Mesendoderm (in vitro differentiated cells): ENCODE measurements around the gene ANKS1A.
"Not testable (repeated sequence)": the region's sequence is repeated elsewhere in the genome, so short reads cannot be mapped to it uniquely, and the experiment has no call there.

ENCODE experiments used
- DNase-seq: peaks from one replicate; pipeline ENCODE4 v3.0.0; 2013
- H2AK5ac ChIP-seq: 2 replicates; pipeline ENCODE4 v1.6.1; 2013; ENCODE audit warnings: low read length, inconsistent platforms
- H2BK120ac ChIP-seq: 2 replicates; pipeline ENCODE4 v1.6.1; 2013; ENCODE audit warnings: low read depth, mild to moderate bottlenecking, low read length, moderate library complexity, mixed read lengths
- H2BK15ac ChIP-seq: replicated peaks from 2 replicates; pipeline ENCODE4 v1.6.1; 2013; ENCODE audit warnings: low read depth, mild to moderate bottlenecking, moderate library complexity
- H2BK5ac ChIP-seq: 2 replicates; pipeline ENCODE4 v1.6.1; 2013; ENCODE audit warnings: low read length, inconsistent platforms
- H3K18ac ChIP-seq: 2 replicates; pipeline ENCODE4 v1.6.1; 2013; ENCODE audit warnings: mild to moderate bottlenecking, low read length, mixed read lengths
- H3K23ac ChIP-seq: one replicate; pipeline ENCODE4 v1.6.1; 2013; ENCODE audit warnings: low read length
- H3K27ac ChIP-seq: 2 replicates; pipeline ENCODE4 v1.5.1; 2013; ENCODE audit warnings: low read depth, mild to moderate bottlenecking, inconsistent platforms, low read length, moderate library complexity
- H3K27me3 ChIP-seq: 2 replicates; pipeline ENCODE4 v1.6.1; 2013; ENCODE audit warnings: low read length, control low read depth, mild to moderate bottlenecking, inconsistent platforms; ENCODE audit not compliant: insufficient read depth, poor library complexity
- H3K36me3 ChIP-seq: 2 replicates; pipeline ENCODE4 v1.6.1; 2013; ENCODE audit warnings: low read length, inconsistent platforms; ENCODE audit not compliant: control insufficient read depth, insufficient read depth
- H3K4ac ChIP-seq: one replicate; pipeline ENCODE4 v1.6.1; 2013; ENCODE audit warnings: low read depth, mild to moderate bottlenecking, low read length, moderate library complexity
- H3K4me1 ChIP-seq: 2 replicates; pipeline ENCODE4 v1.6.1; 2013; ENCODE audit warnings: low read depth, low read length, inconsistent platforms; ENCODE audit not compliant: control insufficient read depth
- H3K4me2 ChIP-seq: 2 replicates; pipeline ENCODE4 v1.6.1; 2013; ENCODE audit warnings: low read length
- H3K4me3 ChIP-seq: 2 replicates; pipeline ENCODE4 v1.5.1; 2013; ENCODE audit warnings: mild to moderate bottlenecking, low read length
- H3K56ac ChIP-seq: one replicate; pipeline ENCODE4 v1.6.1; 2013; ENCODE audit warnings: low read length
- H3K79me1 ChIP-seq: 2 replicates; pipeline ENCODE4 v1.6.1; 2013; ENCODE audit warnings: low read length, inconsistent platforms
- H3K79me2 ChIP-seq: 2 replicates; pipeline ENCODE4 v1.6.1; 2013; ENCODE audit warnings: mild to moderate bottlenecking, low read length; ENCODE audit not compliant: control insufficient read depth, insufficient read depth
- H3K9ac ChIP-seq: 2 replicates; pipeline ENCODE4 v1.6.1; 2013; ENCODE audit warnings: low read length, inconsistent platforms
- H4K5ac ChIP-seq: one replicate; pipeline ENCODE4 v1.6.1; 2013; ENCODE audit warnings: low read length
- H4K8ac ChIP-seq: one replicate; pipeline ENCODE4 v1.6.1; 2013; ENCODE audit warnings: low read depth, mild to moderate bottlenecking, control low read depth, low read length, moderate library complexity
- WGBS: extraction: QIAGEN DNeasy Blood & Tissue Kit; methylation state at CpG from one replicate; pipeline ENCODE4 v1.1.7; 2013; ENCODE audit warnings: low lambda C conversion rate, missing lambda C conversion rate; ENCODE audit not compliant: insufficient coverage; ENCODE audit errors: extremely low coverage; 5-methylcytosine and 5-hydroxymethylcytosine counted together

The ANKS1A gene

DNA sequence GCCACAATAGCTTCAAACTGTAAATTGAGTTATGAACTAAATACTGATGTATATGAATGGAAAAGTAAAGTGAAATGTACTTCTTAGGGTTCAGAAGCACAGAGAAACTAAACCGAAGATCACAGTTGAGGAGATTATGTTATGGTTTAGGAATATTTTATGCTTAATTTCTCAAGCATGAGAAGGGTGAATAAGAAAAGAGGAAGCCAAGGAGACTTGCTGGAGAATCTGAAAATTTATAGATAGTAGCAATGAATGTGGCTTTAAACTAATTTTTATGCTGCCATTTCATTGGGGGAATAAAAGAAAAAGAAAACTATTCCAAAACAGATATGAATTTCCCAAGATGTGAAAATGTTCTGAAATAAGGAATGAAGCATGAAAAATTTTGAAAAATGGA, 5.6 kb downstream of the ANKS1A start:
- Histone ChIP-seq H3K36me3 (no peaks in the 10 kb centered on the region), H3K4me3 (no peak overlapping the region), H4K5ac (no peak overlapping the region), H2BK120ac (no peak overlapping the region), H3K56ac (no peak overlapping the region), H3K9ac (no peak overlapping the region), H2BK15ac (no peak overlapping the region), H3K27ac (no peak overlapping the region), H3K23ac (no peak overlapping the region), H3K18ac (no peak overlapping the region), H2AK5ac (no peak overlapping the region), H3K4ac (no peak overlapping the region), H2BK5ac (no peak overlapping the region), H3K79me1 (peaks cover 19% of the 10 kb centered on the region), H3K4me2 (no peak overlapping the region), H3K27me3 (no peaks in the 10 kb centered on the region), H3K4me1 (peaks cover 2% of the 10 kb centered on the region), H4K8ac (no peak overlapping the region), H3K79me2 (peaks cover 23% of the 10 kb centered on the region)
- no peak for DNase-seq
- WGBS: no CpG with 5 or more reads among the region's 1 CpG

DNA sequence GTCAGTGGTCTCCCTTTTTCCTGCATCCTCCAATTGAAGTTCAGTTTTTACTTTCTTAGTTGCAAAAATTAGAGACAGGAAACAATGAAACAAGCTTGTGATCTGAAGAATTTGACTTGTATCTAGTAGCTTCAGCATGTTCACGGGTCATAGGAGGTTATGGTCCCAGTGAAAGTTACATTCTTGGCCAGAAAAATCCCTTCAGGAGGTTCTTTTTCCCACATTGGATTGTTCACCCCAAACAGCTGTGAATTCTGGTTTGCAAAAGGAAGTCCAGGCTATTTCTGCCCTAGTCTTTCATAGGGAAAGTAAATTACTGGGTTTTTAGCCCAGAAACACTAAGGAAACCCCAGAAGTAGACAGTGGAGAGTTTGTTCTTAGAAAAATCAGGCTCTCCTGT, 8.1 kb downstream of the ANKS1A start:
- Histone ChIP-seq H2BK5ac (no peak overlapping the region), H3K23ac (no peak overlapping the region), H2AK5ac (no peak overlapping the region), H3K27ac (no peak overlapping the region), H3K9ac (no peak overlapping the region), H4K8ac (no peak overlapping the region), H3K4ac (no peak overlapping the region), H3K56ac (no peak overlapping the region), H3K27me3 (no peaks in the 10 kb centered on the region), H3K79me2 (peaks cover 15% of the 10 kb centered on the region), H3K18ac (no peak overlapping the region), H3K36me3 (no peaks in the 10 kb centered on the region), H4K5ac (no peak overlapping the region), H3K4me3 (no peak overlapping the region), H2BK120ac (no peak overlapping the region), H2BK15ac (no peak overlapping the region), H3K4me1 (no peaks in the 10 kb centered on the region), H3K79me1 (peaks cover 12% of the 10 kb centered on the region), H3K4me2 (no peak overlapping the region)
- WGBS: no CpG with 5 or more reads among the region's 1 CpG
- DNase-seq: no peak

DNA sequence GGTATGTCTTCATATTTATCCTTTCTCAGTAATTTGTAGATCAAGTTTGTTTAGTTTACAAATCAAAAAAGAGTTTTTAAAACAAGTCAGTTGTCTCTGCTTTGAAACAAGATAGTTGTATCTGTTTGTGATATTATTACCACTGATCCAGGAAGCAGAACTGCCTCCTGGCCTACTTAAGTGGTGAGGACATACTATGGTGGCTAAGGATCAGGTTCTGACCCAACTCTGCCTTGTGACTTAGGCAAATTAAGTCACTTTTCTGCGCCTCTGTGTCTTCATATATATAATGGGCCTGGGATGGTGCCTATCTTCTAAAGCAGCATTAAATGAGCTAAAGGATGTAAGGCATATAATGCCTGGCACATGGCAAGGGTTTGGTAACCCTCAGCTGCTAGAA, 8.7 kb downstream of the ANKS1A start:
- H3K27me3 ChIP-seq: no peaks in the 10 kb centered on the region
- H3K4me1 ChIP-seq: no peaks in the 10 kb centered on the region
- no peak overlapping the region for H3K4me3 ChIP-seq
- no CpG with 5 or more reads among the region's 1 CpG for WGBS
- H2BK120ac ChIP-seq: no peak overlapping the region
- H4K8ac ChIP-seq: no peak overlapping the region
- no peak for DNase-seq
- H3K23ac ChIP-seq: no peak overlapping the region
- H3K36me3 ChIP-seq: no peaks in the 10 kb centered on the region
- H2BK15ac ChIP-seq: no peak overlapping the region
- H2AK5ac ChIP-seq: no peak overlapping the region
- H3K79me1 ChIP-seq: peaks cover 7% of the 10 kb centered on the region
- H4K5ac ChIP-seq: no peak overlapping the region
- H3K79me2 ChIP-seq: peaks cover 9% of the 10 kb centered on the region
- H3K4ac ChIP-seq: no peak overlapping the region
- H2BK5ac ChIP-seq: no peak overlapping the region
- H3K18ac ChIP-seq: no peak overlapping the region
- H3K27ac ChIP-seq: no peak overlapping the region
- H3K56ac ChIP-seq: no peak overlapping the region
- H3K9ac ChIP-seq: no peak overlapping the region
- no peak overlapping the region for H3K4me2 ChIP-seq

DNA sequence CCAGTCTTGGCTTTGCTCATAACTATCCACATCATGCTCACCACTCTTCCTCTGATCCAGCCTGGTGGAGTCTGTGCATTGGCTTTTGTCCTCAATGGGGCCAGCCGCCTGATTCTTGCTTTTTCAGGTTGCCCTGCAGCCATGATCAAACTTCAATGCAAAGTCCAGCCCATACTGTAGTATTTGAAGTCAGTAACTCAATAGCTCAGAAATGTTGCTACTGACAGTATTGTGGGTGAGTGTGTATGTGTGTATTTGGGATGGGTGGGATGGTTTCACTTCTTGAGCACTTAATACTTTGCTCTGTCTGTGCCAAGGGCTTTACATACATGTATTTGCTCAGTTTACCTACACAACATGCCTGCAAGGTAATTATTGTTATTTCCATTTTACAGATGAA, 10.7 kb downstream of the ANKS1A start:
- not testable (repeated sequence) for H4K5ac ChIP-seq, H4K8ac ChIP-seq, H3K79me2 ChIP-seq, H3K27me3 ChIP-seq, H2BK15ac ChIP-seq, H3K27ac ChIP-seq, H3K4me1 ChIP-seq, H3K18ac ChIP-seq, H3K9ac ChIP-seq, H2BK120ac ChIP-seq, H3K79me1 ChIP-seq, H3K4me3 ChIP-seq, H3K4ac ChIP-seq, H3K36me3 ChIP-seq, H3K4me2 ChIP-seq, H2BK5ac ChIP-seq, H3K56ac ChIP-seq, H3K23ac ChIP-seq, H2AK5ac ChIP-seq, DNase-seq
- no CpG with 5 or more reads among the region's 1 CpG for WGBS

DNA sequence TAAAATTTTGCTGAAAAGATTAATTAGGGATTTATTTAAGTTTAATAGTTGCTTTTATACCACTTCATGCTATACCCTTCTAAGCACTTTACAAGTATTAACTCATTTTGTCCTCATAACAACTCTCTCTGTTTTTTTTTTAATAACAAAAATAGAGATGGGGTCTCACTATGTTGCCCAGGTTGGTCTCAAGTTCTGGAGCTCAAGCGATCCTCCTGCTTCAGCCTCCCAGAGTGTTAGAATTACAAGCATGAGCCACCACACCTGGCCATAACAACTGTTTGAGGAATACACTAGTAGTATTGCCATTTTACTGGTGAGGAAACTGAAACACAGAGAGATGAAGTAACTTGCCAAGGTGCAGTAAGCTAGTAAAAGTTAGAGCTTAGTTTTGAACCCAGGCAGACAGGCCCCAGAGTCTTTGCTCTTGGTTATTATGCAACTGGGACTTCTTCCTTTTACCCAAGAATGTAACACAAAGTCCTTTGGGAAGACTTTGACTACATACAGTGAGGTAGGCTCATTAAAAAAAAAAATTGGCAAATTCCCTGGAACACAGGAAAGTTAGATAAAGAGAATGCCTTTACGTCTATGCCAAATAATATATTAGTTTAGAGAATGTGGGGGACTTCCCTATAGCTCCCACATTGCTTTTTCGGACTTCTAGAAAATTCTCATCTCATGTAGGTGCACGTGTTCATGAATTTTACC, 11.4 kb downstream of the ANKS1A start:
- H4K5ac ChIP-seq: no peak overlapping the region
- H3K4me3 ChIP-seq: no peak overlapping the region
- H3K56ac ChIP-seq: no peak overlapping the region
- no peak overlapping the region for H4K8ac ChIP-seq
- no peak overlapping the region for H3K23ac ChIP-seq
- no peak overlapping the region for H2AK5ac ChIP-seq
- H3K18ac ChIP-seq: no peak overlapping the region
- no peak overlapping the region for H2BK15ac ChIP-seq
- no peak overlapping the region for H3K27ac ChIP-seq
- H3K79me2 ChIP-seq: peaks cover 9% of the 10 kb centered on the region
- no peak overlapping the region for H2BK120ac ChIP-seq
- H3K79me1 ChIP-seq: peaks cover 5% of the 10 kb centered on the region
- H3K4me1 ChIP-seq: no peaks in the 10 kb centered on the region
- no peak overlapping the region for H3K4me2 ChIP-seq
- no peaks in the 10 kb centered on the region for H3K27me3 ChIP-seq
- H2BK5ac ChIP-seq: no peak overlapping the region
- no peak for DNase-seq
- WGBS: no CpG with 5 or more reads among the region's 4 CpGs
- H3K9ac ChIP-seq: no peak overlapping the region
- no peaks in the 10 kb centered on the region for H3K36me3 ChIP-seq
- H3K4ac ChIP-seq: no peak overlapping the region

DNA sequence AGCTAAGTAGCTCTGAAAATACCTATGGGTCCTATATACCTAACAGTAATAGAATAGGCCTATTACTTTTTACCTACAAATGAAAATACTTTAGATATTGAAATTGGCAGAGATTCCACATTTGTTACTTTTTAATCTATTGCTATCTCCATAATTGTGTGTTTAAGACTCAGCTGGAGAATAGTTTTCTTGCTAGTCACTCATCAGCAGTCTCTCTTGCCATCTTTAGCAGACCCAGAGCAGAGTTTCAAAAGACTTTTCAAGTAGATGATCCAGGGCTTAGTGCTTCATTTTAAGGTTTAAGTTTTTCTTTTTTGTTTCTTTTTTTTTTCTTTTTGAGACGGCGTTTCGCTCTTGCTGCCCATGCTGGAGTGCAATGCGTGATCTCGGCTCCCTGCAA, 12.9 kb downstream of the ANKS1A start:
- no peak overlapping the region for H3K27ac ChIP-seq
- H3K4me3 ChIP-seq: no peak overlapping the region

More for the DNA sequence above, 12.9 kb downstream of the ANKS1A start:
- WGBS: no CpG with 5 or more reads among the region's 5 CpGs
- Histone ChIP-seq H2BK120ac (no peak overlapping the region), H2BK15ac (no peak overlapping the region), H3K18ac (no peak overlapping the region), H4K5ac (no peak overlapping the region), H3K36me3 (no peaks in the 10 kb centered on the region), H4K8ac (no peak overlapping the region), H2AK5ac (no peak overlapping the region), H3K23ac (no peak overlapping the region), H3K79me2 (peaks cover 11% of the 10 kb centered on the region), H2BK5ac (no peak overlapping the region), H3K9ac (no peak overlapping the region), H3K4me2 (no peak overlapping the region), H3K56ac (no peak overlapping the region), H3K79me1 (peaks cover 13% of the 10 kb centered on the region), H3K4me1 (no peaks in the 10 kb centered on the region), H3K27me3 (no peaks in the 10 kb centered on the region), H3K4ac (no peak overlapping the region)
- no peak for DNase-seq
